Neural progenitor cell (in vitro differentiated cells): ENCODE measurements around the gene DRAXIN.

Source experiments
- EZH2 ChIP-seq: fragments of 200-600 bp; sonication (generic); IDR thresholded peaks from 2 replicates; pipeline ENCODE4 v1.6.1; 2017; ENCODE audit warnings: antibody characterized with exemption, mild to moderate bottlenecking, moderate library complexity
- EZH2phosphoT487 ChIP-seq: fragments of 200-600 bp; sonication (generic); IDR thresholded peaks from 2 replicates; pipeline ENCODE4 v1.6.1; 2017; ENCODE audit warnings: antibody characterized with exemption
- TF ChIP-seq, protein P1 (sequence below): fragments of 200-600 bp; sonication (generic); IDR thresholded peaks from 2 replicates; pipeline ENCODE4 v1.5.1; 2017; ENCODE audit warnings: antibody characterized with exemption, mild to moderate bottlenecking

DNA sequence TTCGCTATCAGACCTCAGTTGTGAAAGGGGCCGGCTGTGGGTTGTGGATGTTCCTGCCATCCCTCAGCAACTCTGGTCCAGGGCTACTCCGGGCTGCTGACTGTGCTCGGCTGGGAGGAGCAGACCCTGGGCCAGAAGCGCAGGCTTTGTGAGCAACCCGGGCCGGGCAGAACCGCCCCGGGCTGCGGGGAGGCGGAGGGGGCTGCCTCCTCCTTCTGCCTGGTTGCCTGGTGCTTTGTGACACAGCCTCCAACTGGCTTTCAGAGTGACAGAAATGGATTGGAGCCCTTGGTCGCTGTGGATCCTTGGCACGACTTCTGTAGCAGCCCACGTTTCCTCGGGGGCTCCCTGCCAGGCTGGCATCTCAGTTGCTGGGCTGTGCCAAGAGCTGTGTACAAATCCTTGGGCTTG lies 10.0 kb downstream of the DRAXIN start:
- TF ChIP-seq, protein P1, sequence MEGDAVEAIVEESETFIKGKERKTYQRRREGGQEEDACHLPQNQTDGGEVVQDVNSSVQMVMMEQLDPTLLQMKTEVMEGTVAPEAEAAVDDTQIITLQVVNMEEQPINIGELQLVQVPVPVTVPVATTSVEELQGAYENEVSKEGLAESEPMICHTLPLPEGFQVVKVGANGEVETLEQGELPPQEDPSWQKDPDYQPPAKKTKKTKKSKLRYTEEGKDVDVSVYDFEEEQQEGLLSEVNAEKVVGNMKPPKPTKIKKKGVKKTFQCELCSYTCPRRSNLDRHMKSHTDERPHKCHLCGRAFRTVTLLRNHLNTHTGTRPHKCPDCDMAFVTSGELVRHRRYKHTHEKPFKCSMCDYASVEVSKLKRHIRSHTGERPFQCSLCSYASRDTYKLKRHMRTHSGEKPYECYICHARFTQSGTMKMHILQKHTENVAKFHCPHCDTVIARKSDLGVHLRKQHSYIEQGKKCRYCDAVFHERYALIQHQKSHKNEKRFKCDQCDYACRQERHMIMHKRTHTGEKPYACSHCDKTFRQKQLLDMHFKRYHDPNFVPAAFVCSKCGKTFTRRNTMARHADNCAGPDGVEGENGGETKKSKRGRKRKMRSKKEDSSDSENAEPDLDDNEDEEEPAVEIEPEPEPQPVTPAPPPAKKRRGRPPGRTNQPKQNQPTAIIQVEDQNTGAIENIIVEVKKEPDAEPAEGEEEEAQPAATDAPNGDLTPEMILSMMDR = no peak
- TF ChIP-seq EZH2phosphoT487 (no peak), EZH2 (no peak)
